Vagina (tissue), 2 donors: ENCODE data around the gene LGALS9.

Experiments used
- CTCF ChIP-seq, 3 experiments: fragments of 450-650 bp in 2 of 3; fragments of 200-600 bp in 1 of 3; sonication (generic) in 1 of 3; IDR thresholded peaks; one replicate each; pipeline ENCODE4 v1.5.1; 2017 to 2019; ENCODE audit warnings: antibody characterized with exemption in 3 of 3, mild to moderate bottlenecking in 2 of 3, moderate library complexity in 2 of 3
- POLR2A ChIP-seq, 2 donors: fragments of 450-650 bp; IDR thresholded peaks; one replicate each; pipeline ENCODE4 v1.6.1; 2017; ENCODE audit warnings: antibody characterized with exemption in 2 of 2, mild to moderate bottlenecking in 2 of 2, moderate library complexity in 2 of 2

- TF ChIP-seq POLR2A (IDR thresholded peaks at IDR 0.05), result no peak
- no peak for TF ChIP-seq CTCF (IDR thresholded peaks at IDR 0.05)
These were observed 37.5 kb downstream of the LGALS9 start for GRCh38 chr17:27668488-27668823.
